ENCODE measurements around the gene SGIP1. TPM values are rescaled to one million over a fixed set of nuclear protein-coding genes. Genes with fewer than 3 reads are reported as not detected.

The SGIP1 gene
- total RNA-seq, 2 donors from 2014 or later, result 1.3 to 6.2 TPM

DNA sequence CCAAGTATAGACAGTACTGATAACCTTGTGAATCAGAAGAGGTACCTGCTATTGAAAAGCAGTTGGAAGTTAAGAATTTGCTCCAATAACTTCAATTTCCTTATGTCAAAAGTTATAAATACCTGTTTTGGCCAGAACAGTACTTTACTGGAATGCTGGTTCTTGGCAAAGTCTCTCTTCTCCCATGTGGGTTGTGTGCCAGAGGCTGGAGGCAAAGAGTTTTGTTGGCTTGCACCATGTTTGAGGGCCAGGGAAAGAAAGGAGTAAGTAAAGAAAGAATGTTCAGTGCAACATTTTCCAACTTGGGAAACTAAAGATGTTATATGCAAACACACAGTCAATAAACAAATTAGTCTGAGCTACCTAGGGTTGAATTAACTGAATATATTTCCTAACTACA is 151.3 kb downstream of the SGIP1 start:
- TF ChIP-seq, protein P1, sequence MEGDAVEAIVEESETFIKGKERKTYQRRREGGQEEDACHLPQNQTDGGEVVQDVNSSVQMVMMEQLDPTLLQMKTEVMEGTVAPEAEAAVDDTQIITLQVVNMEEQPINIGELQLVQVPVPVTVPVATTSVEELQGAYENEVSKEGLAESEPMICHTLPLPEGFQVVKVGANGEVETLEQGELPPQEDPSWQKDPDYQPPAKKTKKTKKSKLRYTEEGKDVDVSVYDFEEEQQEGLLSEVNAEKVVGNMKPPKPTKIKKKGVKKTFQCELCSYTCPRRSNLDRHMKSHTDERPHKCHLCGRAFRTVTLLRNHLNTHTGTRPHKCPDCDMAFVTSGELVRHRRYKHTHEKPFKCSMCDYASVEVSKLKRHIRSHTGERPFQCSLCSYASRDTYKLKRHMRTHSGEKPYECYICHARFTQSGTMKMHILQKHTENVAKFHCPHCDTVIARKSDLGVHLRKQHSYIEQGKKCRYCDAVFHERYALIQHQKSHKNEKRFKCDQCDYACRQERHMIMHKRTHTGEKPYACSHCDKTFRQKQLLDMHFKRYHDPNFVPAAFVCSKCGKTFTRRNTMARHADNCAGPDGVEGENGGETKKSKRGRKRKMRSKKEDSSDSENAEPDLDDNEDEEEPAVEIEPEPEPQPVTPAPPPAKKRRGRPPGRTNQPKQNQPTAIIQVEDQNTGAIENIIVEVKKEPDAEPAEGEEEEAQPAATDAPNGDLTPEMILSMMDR (IDR thresholded peaks at IDR 0.05), result no peak
- H3K27me3 ChIP-seq, result no peaks in the 10 kb centered on the region
- H3K9me3 ChIP-seq, result no peaks in the 10 kb centered on the region
- H3K4me3 ChIP-seq, result no peak overlapping the region
- H3K36me3 ChIP-seq, result no peaks in the 10 kb centered on the region
- no peak for DNase-seq (ENCODE audit: low spot score)
- no peaks in the 10 kb centered on the region for H3K4me1 ChIP-seq
- no peak overlapping the region for H3K27ac ChIP-seq

- TF ChIP-seq, protein P1 (IDR thresholded peaks at IDR 0.05), result no peak
- Histone ChIP-seq H3K27ac (no peak overlapping the region), H3K36me3 (no peaks in the 10 kb centered on the region), H3K4me1 (no peaks in the 10 kb centered on the region), H3K27me3 (no peaks in the 10 kb centered on the region), H3K4me3 (no peak overlapping the region), H3K9me3 (no peaks in the 10 kb centered on the region)
- DNase-seq (ENCODE audit: low spot score), result no peak
These were observed 151.7 kb downstream of the SGIP1 start for GRCh38 chr1:66685670-66686069.

DNA sequence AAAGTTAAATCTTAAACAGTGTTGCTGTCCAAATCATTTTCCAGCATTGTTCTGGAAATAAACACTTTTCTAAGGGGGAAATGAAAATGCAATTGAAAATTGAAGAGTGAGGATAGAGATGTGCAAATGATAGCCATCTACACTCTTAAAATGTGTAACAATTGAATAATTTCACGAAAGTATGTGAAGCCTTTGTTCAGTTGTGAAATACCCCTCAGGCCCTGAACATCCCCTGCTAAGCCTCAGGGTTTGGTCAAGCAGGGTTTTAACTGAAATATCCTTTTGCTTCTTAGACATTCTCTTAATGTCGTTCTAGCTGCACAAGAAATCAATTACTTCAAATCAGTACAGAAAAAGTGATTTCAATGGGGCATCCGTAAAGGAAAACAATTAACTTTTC is 152.5 kb downstream of the SGIP1 start:
- Histone ChIP-seq H3K9me3 (no peaks in the 10 kb centered on the region), H3K4me3 (no peak overlapping the region), H3K27me3 (no peaks in the 10 kb centered on the region), H3K4me1 (no peaks in the 10 kb centered on the region), H3K36me3 (no peaks in the 10 kb centered on the region), H3K27ac (no peak overlapping the region)
- no peak for DNase-seq (ENCODE audit: low spot score)
- TF ChIP-seq, protein P1 (IDR thresholded peaks at IDR 0.05), result no peak

DNA sequence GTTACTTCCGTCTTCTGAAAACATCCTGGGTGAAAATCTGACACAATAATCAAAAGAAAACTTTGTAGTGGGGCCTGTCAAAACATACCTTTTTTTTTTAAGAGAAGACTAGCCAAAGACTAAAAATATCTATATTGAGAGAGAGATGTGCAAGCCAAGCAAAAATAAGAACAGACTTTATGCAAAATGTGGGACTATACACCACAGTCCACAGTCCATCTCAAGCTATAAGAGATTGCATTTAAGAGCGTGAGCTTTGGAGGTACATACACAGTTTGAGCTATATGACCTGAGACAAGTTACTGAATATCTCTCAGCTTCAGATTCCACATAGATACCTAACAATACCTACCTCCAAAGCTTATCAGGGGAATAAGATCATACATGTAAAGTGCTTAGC is 153.4 kb downstream of the SGIP1 start:
- H3K9me3 ChIP-seq, result no peaks in the 10 kb centered on the region
- no peak overlapping the region for H3K27ac ChIP-seq
- H3K27me3 ChIP-seq, result no peaks in the 10 kb centered on the region
- no peak for DNase-seq (ENCODE audit: low spot score)
- no peaks in the 10 kb centered on the region for H3K4me1 ChIP-seq
- TF ChIP-seq, protein P1 (IDR thresholded peaks at IDR 0.05), result no peak
- H3K4me3 ChIP-seq, result no peak overlapping the region
- no peaks in the 10 kb centered on the region for H3K36me3 ChIP-seq

DNA sequence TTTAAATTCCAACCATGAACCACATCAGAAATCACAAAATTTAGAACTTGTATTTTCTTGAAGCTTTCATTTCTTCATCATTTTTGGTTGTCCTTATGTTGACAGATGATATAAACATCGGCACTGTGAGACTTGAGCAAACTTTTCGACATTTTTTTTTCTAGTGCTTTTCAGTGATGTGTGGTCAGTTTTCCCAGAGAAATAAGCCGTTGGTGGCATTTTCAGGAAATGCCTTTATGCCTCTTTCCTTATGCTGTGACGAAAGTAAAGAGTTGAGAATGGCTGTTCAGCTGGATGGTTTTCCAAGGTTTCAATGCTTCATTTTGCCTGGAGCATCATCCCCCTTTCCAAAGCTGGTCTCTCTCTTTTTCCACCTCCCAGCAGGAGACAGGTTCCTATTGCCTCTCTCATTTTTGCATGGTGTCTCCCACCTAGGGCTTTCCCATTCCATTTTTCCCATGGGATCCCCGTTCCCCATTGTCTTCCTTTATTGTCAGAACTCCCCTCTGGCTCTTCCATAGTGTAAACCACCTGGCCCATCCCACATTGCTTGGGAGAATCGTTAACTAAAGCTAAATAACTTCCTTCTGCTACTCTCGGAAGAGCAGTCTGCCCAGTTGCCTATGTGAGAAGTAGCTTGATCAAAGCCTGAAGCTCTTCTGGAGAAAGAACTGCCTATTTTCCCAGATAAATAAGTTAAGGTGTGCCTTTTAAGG is 156.9 kb downstream of the SGIP1 start:
- no peaks in the 10 kb centered on the region for H3K27me3 ChIP-seq
- H3K4me3 ChIP-seq, result no peak overlapping the region
- DNase-seq (ENCODE audit: low spot score), result no peak
- H3K4me1 ChIP-seq, result no peaks in the 10 kb centered on the region
- no peaks in the 10 kb centered on the region for H3K9me3 ChIP-seq
- no peak overlapping the region for H3K27ac ChIP-seq
- TF ChIP-seq, protein P1 (IDR thresholded peaks at IDR 0.05), result no peak
- H3K36me3 ChIP-seq, result no peaks in the 10 kb centered on the region

GRCh38 chr1:66692681-66693080 is 158.7 kb downstream of the SGIP1 start:
- Histone ChIP-seq H3K9me3 (no peaks in the 10 kb centered on the region), H3K27ac (no peak overlapping the region), H3K36me3 (no peaks in the 10 kb centered on the region), H3K4me1 (no peaks in the 10 kb centered on the region), H3K4me3 (no peak overlapping the region), H3K27me3 (no peaks in the 10 kb centered on the region)
- TF ChIP-seq, protein P1 (IDR thresholded peaks at IDR 0.05), result no peak
- DNase-seq (ENCODE audit: low spot score), result no peak
